Measurements from ENCODE around the gene NDEL1.
A peak's percentile ranks its signal among the peaks of the same experiment; 100 is the strongest.

NDEL1 gene

DNA sequence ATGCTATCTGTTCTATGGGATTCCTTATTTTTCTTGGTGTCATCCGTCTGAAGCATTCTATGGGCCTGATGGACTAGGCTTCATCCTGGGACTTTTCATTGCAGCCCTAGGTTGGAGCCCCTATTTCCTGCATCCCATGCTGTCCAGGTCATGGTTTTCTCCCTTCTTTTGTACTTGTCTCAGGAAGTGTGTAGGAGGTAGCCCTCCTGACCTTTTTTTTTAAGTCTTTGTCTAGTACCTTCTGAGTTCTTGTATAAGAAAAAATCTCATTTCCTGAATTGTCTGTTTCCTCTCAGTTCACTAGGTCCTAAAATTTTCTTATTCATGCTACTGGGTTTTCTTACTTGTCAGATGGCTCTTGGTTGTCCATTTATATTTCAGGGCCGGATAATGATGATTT, 6.0 kb downstream of the NDEL1 start:
- H3K4me1 ChIP-seq (ENCODE audit: control insufficient read depth, insufficient read depth, low read length), result no peaks in the 10 kb centered on the region

DNA sequence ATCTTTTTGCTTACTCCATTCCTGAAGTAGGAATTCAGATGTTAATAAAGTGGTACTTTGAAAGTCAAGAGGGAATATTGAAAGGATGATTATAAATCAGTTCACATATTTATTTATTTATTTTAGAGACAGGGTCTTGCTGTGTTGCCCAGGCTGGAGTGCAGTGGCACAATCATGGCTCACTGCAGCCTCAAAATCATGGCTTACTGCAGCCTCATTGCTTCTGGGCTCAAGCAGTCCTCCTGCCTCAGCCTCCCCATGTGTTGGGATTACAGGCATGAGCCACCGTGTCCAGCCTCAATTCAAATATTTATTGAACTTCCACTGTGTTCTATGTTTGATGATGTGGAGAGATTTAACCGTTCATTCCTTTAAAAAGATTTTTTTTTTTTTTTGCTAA, 6.6 kb downstream of the NDEL1 start:
- TF ChIP-seq, protein P1, sequence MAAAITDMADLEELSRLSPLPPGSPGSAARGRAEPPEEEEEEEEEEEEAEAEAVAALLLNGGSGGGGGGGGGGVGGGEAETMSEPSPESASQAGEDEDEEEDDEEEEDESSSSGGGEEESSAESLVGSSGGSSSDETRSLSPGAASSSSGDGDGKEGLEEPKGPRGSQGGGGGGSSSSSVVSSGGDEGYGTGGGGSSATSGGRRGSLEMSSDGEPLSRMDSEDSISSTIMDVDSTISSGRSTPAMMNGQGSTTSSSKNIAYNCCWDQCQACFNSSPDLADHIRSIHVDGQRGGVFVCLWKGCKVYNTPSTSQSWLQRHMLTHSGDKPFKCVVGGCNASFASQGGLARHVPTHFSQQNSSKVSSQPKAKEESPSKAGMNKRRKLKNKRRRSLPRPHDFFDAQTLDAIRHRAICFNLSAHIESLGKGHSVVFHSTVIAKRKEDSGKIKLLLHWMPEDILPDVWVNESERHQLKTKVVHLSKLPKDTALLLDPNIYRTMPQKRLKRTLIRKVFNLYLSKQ (tag by site-specific recombination; IDR thresholded peaks at IDR 0.05; ENCODE audit: borderline replicate concordance), result no peak
- peak; percentile 81 for TF ChIP-seq ZNF121 (tag by site-specific recombination; IDR thresholded peaks at IDR 0.05)
- TF ChIP-seq, protein P2, sequence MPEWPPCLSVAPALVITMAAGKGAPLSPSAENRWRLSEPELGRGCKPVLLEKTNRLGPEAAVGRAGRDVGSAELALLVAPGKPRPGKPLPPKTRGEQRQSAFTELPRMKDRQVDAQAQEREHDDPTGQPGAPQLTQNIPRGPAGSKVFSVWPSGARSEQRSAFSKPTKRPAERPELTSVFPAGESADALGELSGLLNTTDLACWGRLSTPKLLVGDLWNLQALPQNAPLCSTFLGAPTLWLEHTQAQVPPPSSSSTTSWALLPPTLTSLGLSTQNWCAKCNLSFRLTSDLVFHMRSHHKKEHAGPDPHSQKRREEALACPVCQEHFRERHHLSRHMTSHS (tag by site-specific recombination; IDR thresholded peaks at IDR 0.05), result no peak
- H3K27ac ChIP-seq (ENCODE audit: extremely low read depth, low read depth, low read length), result no peak overlapping the region
- CTCF ChIA-PET, result interaction anchor here (0.6 kb wide), 1 partner anchor 304 kb away, joined by 3 read pairs; no protein-coding TSS in a partner anchor
- POLR2A ChIA-PET, result no interaction called here
- no peaks in the 10 kb centered on the region for H3K9me3 ChIP-seq (ENCODE audit: control insufficient read depth, insufficient read depth, low read depth, low read length)
- H3K4me1 ChIP-seq (ENCODE audit: control insufficient read depth, insufficient read depth, low read length), result no peaks in the 10 kb centered on the region
- H3K36me3 ChIP-seq (ENCODE audit: control insufficient read depth in 2 of 2, insufficient read depth in 1 of 2, low read length in 2 of 2), result peaks cover 23 to 45% of the 10 kb centered on the region in 2 experiments
- H3K4me3 ChIP-seq (ENCODE audit: low read depth, low read length), result no peak overlapping the region

More for the DNA sequence above, 6.0 kb downstream of the NDEL1 start:
- TF ChIP-seq ZNF350 (tag by site-specific recombination; IDR thresholded peaks at IDR 0.05) (no peak), IKZF3 (tag by site-specific recombination; IDR thresholded peaks at IDR 0.05) (no peak), MZF1 (tag by site-specific recombination; IDR thresholded peaks at IDR 0.05; ENCODE audit: borderline replicate concordance) (no peak), ZNF501 (tag by site-specific recombination; IDR thresholded peaks at IDR 0.05) (no peak), ZNF629 (tag by site-specific recombination; IDR thresholded peaks at IDR 0.05) (no peak)
- POLR2A ChIA-PET, result no interaction called here
- Histone ChIP-seq H3K9me3 (ENCODE audit: control insufficient read depth, insufficient read depth, low read depth, low read length) (no peaks in the 10 kb centered on the region), H3K27ac (ENCODE audit: extremely low read depth, low read depth, low read length) (no peak overlapping the region), H3K36me3 (ENCODE audit: control insufficient read depth in 2 of 2, insufficient read depth in 1 of 2, low read length in 2 of 2) (peaks cover 20 to 39% of the 10 kb centered on the region in 2 experiments; a peak in 2 of 3 replicates), H3K4me3 (ENCODE audit: low read depth, low read length) (no peak overlapping the region)
- CTCF ChIA-PET, result interaction anchor here (0.6 kb wide), 1 partner anchor 305 kb away, joined by 3 read pairs; no protein-coding TSS in a partner anchor

DNA sequence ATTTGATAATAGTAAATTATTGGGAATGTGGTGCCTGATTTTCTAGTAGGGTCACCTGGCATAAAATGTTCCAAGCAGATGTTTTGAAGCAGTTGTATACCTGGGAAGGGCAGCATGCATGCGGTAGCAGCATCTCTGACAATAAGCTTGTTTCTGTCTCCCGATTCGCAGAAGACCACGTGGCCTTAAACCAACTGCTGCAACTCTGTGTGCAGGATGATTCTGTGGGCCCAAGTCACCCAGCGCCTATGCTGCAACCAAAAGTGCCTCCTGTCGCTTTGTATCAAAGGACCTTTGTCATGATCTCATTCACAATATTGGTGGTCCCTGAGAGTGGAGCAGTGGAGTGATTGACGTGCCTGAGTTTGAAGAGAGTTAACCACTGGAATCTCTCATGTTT, 8.1 kb downstream of the NDEL1 start:
- ChIA-PET POLR2A (no interaction called here), CTCF (interaction anchor here (0.6 kb wide), 1 partner anchor 233 kb away, joined by 6 read pairs; no protein-coding TSS in a partner anchor)
- Histone ChIP-seq H3K4me1 (ENCODE audit: control insufficient read depth, insufficient read depth, low read length) (no peaks in the 10 kb centered on the region), H3K4me3 (ENCODE audit: low read depth, low read length) (no peak overlapping the region), H3K27ac (ENCODE audit: extremely low read depth, low read depth, low read length) (no peak overlapping the region), H3K9me3 (ENCODE audit: control insufficient read depth, insufficient read depth, low read depth, low read length) (no peaks in the 10 kb centered on the region), H3K36me3 (ENCODE audit: control insufficient read depth in 2 of 2, insufficient read depth in 1 of 2, low read length in 2 of 2) (peaks cover 33 to 54% of the 10 kb centered on the region in 2 experiments)
- TF ChIP-seq, protein P3, sequence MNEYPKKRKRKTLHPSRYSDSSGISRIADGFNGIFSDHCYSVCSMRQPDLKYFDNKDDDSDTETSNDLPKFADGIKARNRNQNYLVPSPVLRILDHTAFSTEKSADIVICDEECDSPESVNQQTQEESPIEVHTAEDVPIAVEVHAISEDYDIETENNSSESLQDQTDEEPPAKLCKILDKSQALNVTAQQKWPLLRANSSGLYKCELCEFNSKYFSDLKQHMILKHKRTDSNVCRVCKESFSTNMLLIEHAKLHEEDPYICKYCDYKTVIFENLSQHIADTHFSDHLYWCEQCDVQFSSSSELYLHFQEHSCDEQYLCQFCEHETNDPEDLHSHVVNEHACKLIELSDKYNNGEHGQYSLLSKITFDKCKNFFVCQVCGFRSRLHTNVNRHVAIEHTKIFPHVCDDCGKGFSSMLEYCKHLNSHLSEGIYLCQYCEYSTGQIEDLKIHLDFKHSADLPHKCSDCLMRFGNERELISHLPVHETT (tag by site-specific recombination; IDR thresholded peaks at IDR 0.05), result no peak
- TF ChIP-seq, protein P4, sequence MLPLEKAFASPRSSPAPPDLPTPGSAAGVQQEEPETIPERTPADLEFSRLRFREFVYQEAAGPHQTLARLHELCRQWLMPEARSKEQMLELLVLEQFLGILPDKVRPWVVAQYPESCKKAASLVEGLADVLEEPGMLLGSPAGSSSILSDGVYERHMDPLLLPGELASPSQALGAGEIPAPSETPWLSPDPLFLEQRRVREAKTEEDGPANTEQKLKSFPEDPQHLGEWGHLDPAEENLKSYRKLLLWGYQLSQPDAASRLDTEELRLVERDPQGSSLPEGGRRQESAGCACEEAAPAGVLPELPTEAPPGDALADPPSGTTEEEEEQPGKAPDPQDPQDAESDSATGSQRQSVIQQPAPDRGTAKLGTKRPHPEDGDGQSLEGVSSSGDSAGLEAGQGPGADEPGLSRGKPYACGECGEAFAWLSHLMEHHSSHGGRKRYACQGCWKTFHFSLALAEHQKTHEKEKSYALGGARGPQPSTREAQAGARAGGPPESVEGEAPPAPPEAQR (tag by site-specific recombination; IDR thresholded peaks at IDR 0.05), result no peak
- TF ChIP-seq, protein P5, sequence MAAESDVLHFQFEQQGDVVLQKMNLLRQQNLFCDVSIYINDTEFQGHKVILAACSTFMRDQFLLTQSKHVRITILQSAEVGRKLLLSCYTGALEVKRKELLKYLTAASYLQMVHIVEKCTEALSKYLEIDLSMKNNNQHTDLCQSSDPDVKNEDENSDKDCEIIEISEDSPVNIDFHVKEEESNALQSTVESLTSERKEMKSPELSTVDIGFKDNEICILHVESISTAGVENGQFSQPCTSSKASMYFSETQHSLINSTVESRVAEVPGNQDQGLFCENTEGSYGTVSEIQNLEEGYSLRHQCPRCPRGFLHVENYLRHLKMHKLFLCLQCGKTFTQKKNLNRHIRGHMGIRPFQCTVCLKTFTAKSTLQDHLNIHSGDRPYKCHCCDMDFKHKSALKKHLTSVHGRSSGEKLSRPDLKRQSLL (tag by site-specific recombination; IDR thresholded peaks at IDR 0.05), result no peak
- TF ChIP-seq ZNF19 (tag by site-specific recombination; IDR thresholded peaks at IDR 0.05; ENCODE audit: low read depth) (no peak), ZNF658 (tag by site-specific recombination; IDR thresholded peaks at IDR 0.05) (no peak), ZNF473 (tag by site-specific recombination; IDR thresholded peaks at IDR 0.05) (no peak), ZNF777 (tag by site-specific recombination; IDR thresholded peaks at IDR 0.05; ENCODE audit: borderline replicate concordance) (no peak), ZNF558 (tag by site-specific recombination; IDR thresholded peaks at IDR 0.05) (no peak), ZNF521 (tag by site-specific recombination; IDR thresholded peaks at IDR 0.05) (no peak), EGR2 (tag by site-specific recombination; IDR thresholded peaks at IDR 0.05; ENCODE audit: low read depth) (no peak), ZNF354C (tag by site-specific recombination; IDR thresholded peaks at IDR 0.05; ENCODE audit: borderline replicate concordance, low read depth) (no peak), ZNF133 (tag by site-specific recombination; IDR thresholded peaks at IDR 0.05) (no peak), ZNF626 (tag by site-specific recombination; IDR thresholded peaks at IDR 0.05) (no peak), ZNF510 (tag by site-specific recombination; IDR thresholded peaks at IDR 0.05; ENCODE audit: insufficient replicate concordance) (no peak), ZNF394 (tag by site-specific recombination; IDR thresholded peaks at IDR 0.05; ENCODE audit: borderline replicate concordance) (no peak), ZNF2 (tag by site-specific recombination; IDR thresholded peaks at IDR 0.05) (no peak), ZNF350 (tag by site-specific recombination; IDR thresholded peaks at IDR 0.05) (no peak)

All from HEK293 (cell line).